ENCODE measurements around the gene SLC35E3.

Gene SLC35E3

DNA sequence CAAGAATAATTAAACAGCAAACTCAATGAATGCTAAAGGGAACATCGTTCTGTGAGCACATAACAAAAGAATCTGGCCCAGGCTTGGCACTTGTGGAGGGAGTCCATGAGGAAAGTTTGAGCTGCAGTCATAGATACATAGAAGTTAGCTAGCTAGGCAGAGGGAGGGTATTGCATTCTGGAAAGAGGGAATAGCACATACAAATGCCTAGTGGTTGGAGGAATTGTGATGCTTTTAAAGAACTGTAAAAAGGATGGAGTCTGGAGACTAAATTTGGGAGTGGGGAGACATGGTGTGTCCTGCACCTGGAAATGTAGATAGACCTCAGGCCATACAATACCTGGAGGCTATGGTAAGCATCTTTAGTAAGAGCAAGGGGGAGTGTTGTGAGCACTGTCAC is 24.0 kb downstream of the SLC35E3 start:
- no peak for DNase-seq (ENCODE audit: low read depth in 1 of 2, low spot score in 1 of 2)

- DNase-seq (ENCODE audit: low read depth in 1 of 2, low spot score in 1 of 2) = no peak
Measured at GRCh38 chr12:68771223-68771925, 25.4 kb downstream of the SLC35E3 start.

GRCh38 chr12:68772714-68773113 is 26.7 kb downstream of the SLC35E3 start:
- DNase-seq (ENCODE audit: low read depth in 1 of 2, low spot score in 1 of 2) = no peak

- no peak for DNase-seq (ENCODE audit: low read depth in 1 of 2, low spot score in 1 of 2)
Measured at GRCh38 chr12:68773582-68773981, 27.6 kb downstream of the SLC35E3 start.

DNA sequence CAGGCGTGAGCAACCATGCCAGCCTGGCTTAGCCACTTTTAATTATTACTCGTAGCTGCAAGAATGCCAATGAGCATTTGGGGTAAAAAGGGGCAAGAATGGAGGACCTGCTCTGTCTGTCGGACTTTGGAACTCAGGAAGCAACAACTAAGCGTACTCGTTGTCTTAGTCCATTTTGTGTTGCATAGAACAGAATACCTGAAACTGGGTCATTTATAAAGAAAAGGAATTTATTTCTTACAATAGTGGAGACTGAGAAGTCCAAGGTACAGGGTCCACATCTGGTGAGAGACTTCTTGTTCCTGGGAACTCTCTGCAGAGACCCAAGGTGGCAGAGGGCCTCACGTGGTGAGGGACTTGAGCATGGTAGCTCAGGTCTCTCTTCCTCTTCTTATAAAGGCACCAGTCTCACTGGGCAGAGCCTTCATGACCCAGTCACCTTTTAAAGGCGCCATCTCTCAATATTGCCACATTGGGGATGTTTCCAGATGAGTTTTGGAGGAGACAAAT is 29.2 kb downstream of the SLC35E3 start:
- DNase-seq (ENCODE audit: low read depth in 1 of 2, low spot score in 1 of 2) = no peak

DNA sequence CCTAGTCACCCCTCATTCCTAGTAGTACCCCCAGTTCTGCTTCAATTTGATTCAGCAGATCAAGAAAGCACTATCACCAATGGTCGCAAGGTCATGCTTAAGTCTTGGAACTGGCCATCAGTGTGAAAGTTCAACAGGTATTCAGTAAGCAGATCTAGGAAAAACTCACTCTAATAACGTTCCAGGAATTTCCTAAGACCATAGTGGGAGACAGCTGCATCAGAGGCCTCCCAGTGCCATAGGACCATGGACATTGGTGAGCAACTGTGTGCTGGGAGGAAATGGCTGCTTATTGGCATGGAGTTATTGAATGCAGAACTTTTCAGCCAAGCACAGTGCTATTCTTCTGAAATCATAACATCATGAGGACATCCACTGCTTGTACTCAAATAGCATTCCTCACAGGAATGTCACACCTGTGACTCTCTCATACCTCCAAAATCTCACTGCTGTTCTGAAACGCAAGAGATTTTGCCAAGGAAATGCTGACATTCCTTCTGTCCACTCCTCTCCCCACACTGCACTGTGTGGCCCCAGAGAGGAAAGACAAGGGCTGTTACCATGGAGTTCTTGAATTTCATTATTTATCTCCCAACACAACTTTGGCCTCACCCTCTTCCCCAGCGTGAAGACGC is 31.1 kb downstream of the SLC35E3 start:
- DNase-seq (ENCODE audit: low read depth in 1 of 2, low spot score in 1 of 2) = no peak

DNA sequence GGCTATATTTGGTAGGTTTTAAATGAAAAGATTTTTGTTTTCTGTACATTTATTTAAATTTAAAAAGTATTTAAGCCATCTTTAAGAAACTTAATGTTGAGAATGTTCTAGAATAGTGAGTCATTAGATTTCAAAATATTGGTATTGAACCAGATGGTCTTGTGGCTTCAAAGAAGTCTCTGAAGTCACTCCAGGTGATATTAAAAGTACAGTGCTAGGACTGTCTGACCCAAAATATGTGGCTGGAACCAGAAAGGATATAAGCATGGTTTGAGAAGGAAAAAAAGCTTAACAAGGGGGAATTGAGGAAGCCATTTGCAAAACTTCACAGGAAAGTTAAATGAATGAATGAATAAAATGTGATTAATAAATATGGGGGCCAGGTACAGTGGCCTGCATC is 33.3 kb downstream of the SLC35E3 start:
- no peak for DNase-seq (ENCODE audit: low read depth in 1 of 2, low spot score in 1 of 2)

DNA sequence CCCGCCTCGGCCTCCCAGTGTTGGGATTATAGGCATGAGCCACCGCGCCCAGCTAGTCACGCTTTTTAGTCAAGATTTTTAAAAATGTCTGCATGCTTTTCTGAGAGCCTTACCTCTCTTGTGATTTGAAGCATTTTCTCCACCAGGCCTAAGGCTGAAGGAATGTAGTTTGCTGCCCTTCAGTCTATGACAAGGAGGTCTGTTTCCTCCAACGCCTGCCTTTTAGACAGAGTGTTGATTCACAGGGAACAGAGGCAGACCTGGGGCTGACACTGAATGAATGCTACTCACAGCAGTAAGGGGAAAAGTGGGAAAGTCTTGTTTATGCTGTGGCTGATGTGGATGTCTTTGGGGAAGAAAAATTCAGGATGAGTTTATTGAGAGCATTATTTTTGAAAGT is 34.8 kb downstream of the SLC35E3 start:
- no peak for DNase-seq (ENCODE audit: low read depth in 1 of 2, low spot score in 1 of 2)

DNA sequence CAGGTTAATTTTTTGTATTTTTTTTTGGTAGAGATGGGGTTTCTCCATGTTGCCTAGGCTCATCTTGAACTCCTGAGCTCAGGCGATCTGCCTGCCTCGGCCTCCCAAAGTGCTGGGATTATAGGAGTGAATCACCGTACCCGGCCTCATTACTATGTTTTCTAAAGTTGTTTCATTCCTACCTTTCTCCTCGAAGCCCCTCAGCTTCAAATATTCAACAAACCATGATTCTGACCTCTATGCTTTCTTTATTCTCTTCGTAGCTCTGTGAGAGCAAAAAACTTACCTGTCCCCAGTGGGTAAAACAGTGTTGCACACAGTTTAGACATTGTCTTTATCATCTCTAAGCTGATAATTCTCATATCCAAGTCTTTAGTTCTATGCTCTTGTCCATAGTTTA is 35.8 kb downstream of the SLC35E3 start:
- DNase-seq (ENCODE audit: low read depth in 1 of 2, low spot score in 1 of 2) = no peak

DNA sequence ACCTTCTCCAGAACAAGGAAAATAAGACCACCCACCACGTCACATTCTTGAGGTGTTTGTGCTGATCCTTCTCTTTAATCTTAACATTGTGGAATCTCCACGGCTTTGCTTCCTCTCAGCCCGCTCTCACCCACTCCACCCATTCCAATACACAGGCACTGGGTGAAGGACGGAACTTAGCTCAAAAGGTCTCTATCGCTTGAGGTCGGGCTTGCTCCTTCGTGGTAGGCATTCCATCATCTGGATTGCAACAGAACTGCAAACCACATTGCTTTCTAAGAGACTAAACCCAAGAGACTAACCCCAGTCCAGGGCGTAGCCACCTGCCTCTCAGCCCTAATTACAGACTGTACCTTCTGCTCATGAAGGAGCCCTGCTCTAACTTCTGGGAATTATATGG is 38.0 kb downstream of the SLC35E3 start:
- DNase-seq (ENCODE audit: low read depth in 1 of 2, low spot score in 1 of 2) = no peak

DNA sequence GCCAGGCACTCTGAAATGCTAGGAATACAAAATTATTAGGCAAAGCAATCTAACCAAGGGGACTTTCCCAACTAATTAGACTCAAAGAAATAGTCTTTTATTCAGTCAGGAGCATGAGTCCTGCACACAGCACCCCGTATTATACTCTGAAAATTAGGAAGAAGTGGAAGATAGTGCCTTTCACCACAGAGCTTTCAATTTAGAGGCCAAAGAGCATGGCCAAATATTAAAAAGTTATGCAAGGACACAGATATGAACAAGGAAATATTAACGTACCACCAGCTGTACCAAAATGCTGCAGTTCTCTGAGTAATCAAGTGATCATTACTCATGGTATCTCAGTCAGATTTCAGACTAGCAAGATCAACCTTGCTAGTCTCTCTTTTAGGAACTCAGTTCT is 39.4 kb downstream of the SLC35E3 start:
- no peak for DNase-seq (ENCODE audit: low read depth in 1 of 2, low spot score in 1 of 2)

GRCh38 chr12:68785823-68786222 is 39.8 kb downstream of the SLC35E3 start:
- no peak for DNase-seq (ENCODE audit: low read depth in 1 of 2, low spot score in 1 of 2)

- DNase-seq (ENCODE audit: low read depth in 1 of 2, low spot score in 1 of 2) = no peak
Measured at GRCh38 chr12:68786929-68787328, 41.0 kb downstream of the SLC35E3 start.

DNA sequence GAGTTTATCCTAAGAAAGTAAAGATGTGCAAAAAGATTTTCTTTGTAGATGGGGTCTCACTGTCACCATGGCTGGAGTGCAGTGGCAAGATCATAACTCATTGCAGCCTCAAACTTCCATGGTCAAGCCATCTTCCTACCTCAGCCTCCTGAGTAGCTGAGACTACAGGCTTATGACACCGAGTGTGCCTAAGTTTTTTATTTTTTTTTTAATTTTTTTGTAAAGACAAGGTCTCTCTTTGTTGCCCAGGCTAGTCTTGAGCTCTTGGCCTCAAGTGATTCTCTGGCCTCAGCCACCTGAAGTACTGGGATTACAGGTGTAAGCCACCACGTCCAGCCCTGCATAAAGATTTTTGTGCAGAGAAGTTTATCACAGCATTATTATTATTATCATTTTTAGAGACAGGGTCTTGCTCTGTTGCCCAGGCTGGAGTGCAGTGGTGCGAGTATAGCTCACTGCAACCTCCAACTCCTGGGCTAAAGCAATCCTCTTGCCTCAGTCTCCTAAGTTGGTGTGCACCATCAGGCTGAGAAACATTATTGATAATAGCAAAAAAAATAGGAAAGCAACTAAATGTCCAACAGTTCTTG is 42.7 kb downstream of the SLC35E3 start:
- no peak for DNase-seq (ENCODE audit: low read depth in 1 of 2, low spot score in 1 of 2)

DNA sequence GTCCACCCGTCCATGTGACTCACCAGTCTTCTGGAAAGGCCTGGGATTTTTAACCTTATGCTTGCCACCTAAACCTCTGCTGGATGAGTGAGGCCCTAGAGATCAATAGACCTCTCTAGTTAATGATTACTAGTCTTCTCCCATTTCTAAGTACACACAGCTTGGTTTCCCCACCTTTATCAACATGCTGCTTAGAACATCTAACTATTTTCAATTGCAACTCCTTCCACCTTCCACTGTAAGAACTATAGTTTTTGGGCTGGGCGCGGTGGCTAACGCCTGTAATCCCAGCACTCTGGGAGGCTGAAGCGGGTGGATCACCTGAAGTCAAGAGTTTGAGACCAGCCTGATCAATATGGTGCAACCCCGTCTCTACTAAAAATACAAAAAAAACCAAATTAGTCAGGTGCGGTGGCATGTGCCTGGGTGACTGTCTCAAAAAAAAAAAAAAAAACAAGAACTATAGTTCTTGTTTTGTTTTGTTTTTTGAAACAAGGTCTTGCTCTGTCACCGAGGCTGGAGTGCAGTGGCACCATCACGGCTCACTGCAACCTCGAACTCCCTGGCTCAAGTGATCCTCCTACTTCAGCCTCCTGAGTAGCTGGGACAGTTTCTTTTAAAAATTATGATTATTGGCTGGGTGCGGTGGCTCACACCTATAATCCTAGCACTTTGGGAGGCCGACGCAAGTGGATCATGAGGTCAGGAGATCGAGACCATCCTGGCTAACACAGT is 43.3 kb downstream of the SLC35E3 start:
- no peak for DNase-seq (ENCODE audit: low read depth in 1 of 2, low spot score in 1 of 2)

- DNase-seq (ENCODE audit: low read depth in 1 of 2, low spot score in 1 of 2) = no peak
Measured at GRCh38 chr12:68790081-68790951, 44.3 kb downstream of the SLC35E3 start.

- DNase-seq (ENCODE audit: low read depth in 1 of 2, low spot score in 1 of 2) = no peak
Measured at GRCh38 chr12:68790952-68791234, 44.9 kb downstream of the SLC35E3 start.

DNA sequence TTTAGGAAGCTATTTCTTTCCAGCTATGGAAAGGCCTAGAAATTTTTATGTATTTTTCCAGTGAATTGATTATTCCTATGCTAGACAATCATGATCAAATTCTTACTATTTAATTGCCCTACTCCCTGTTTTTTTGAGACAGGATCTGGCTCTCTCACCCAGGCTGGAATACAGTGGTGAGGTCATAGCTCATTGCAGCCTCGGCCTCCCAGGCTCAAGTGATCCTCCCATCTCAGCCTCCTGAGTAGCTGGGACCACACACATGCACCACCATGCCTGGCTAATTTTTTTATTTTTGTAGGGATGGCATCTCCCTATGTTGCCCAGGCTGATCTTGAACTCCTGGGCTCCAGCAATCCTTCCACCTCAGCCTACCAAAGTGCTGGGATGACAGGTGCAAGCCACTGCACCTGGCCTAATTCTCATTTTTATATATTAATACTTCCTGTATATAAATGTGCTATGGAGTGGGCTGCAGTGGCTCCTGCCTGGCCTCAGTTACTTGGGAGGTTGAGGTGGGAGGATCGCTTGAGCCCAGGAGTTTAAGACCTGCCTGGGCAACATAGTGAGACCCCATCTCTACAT is 46.0 kb downstream of the SLC35E3 start:
- no peak for DNase-seq (ENCODE audit: low read depth in 1 of 2, low spot score in 1 of 2)

- no peak for DNase-seq (ENCODE audit: low read depth in 1 of 2, low spot score in 1 of 2)
Measured at GRCh38 chr12:68792952-68793351, 47.0 kb downstream of the SLC35E3 start.

GRCh38 chr12:68793436-68793835 is 47.5 kb downstream of the SLC35E3 start:
- no peak for DNase-seq (ENCODE audit: low read depth in 1 of 2, low spot score in 1 of 2)
